ENCODE results near the gene SMARCA5. TPM values are rescaled to one million over a fixed set of nuclear protein-coding genes. Genes with fewer than 3 reads are reported as not detected.

Gene SMARCA5
- total RNA-seq (ENCODE audit: low replicate concordance): 47.4 and 53.6 TPM in 2 replicates

GRCh38 chr4:143513314-143514168 is at the start of gene SMARCA5:
Gene SMARCA5, plus strand, starts transcription at chr4:143513702. Its CDS starts 223 bp downstream, at chr4:143513925.
- TF ChIP-seq CTCF (IDR thresholded peaks at IDR 0.05; ENCODE audit: insufficient read depth, low read length): no peak
- peak within 1 kb of the TSS; percentile 95 for H3K4me3 ChIP-seq (ENCODE audit: low read depth, low read length)
- peak; percentile 99 for DNase-seq (ENCODE audit: low read depth)

- no peak overlapping the region for H3K4me3 ChIP-seq (ENCODE audit: low read depth, low read length)
- no peak for TF ChIP-seq CTCF (IDR thresholded peaks at IDR 0.05; ENCODE audit: insufficient read depth, low read length)
Measured at GRCh38 chr4:143473334-143474126, 40.0 kb upstream of the SMARCA5 start.

GRCh38 chr4:143477487-143477886 is 36.0 kb upstream of the SMARCA5 start:
- no peak for TF ChIP-seq CTCF (IDR thresholded peaks at IDR 0.05; ENCODE audit: insufficient read depth, low read length)
- H3K4me3 ChIP-seq (ENCODE audit: low read depth, low read length): no peak overlapping the region
- DNase-seq (ENCODE audit: low read depth): no peak

More at GRCh38 chr4:143473334-143474126, 40.0 kb upstream of the SMARCA5 start:
- no peak for DNase-seq (ENCODE audit: low read depth)

GRCh38 chr4:143481361-143481760 is 32.1 kb upstream of the SMARCA5 start:
- no peak for TF ChIP-seq CTCF (IDR thresholded peaks at IDR 0.05; ENCODE audit: insufficient read depth, low read length)
- H3K4me3 ChIP-seq (ENCODE audit: low read depth, low read length): no peak overlapping the region
- DNase-seq (ENCODE audit: low read depth): no peak

- peak; percentile 64 for TF ChIP-seq CTCF (IDR thresholded peaks at IDR 0.05; ENCODE audit: insufficient read depth, low read length)
- peak; percentile 80 for DNase-seq (ENCODE audit: low read depth)
- no peak overlapping the region for H3K4me3 ChIP-seq (ENCODE audit: low read depth, low read length)
Measured at GRCh38 chr4:143482840-143483239, 30.7 kb upstream of the SMARCA5 start.

GRCh38 chr4:143486314-143486713 is 27.2 kb upstream of the SMARCA5 start:
- H3K4me3 ChIP-seq (ENCODE audit: low read depth, low read length): no peak overlapping the region

More at GRCh38 chr4:143486314-143486713, 27.2 kb upstream of the SMARCA5 start:
- no peak for DNase-seq (ENCODE audit: low read depth)
- TF ChIP-seq CTCF (IDR thresholded peaks at IDR 0.05; ENCODE audit: insufficient read depth, low read length): no peak
